NK-92 (cell line): ENCODE results near the gene MYO1D.
A peak's percentile ranks its signal among the peaks of the same experiment; 100 is the strongest.

ENCODE experiments used
- DNase-seq: peaks from one replicate; lab custom pipeline; 2025; ENCODE audit not compliant: unreplicated experiment; lab: John Stamatoyannopoulos, UW

Gene MYO1D

GRCh38 chr17:32444301-32445073, 432.4 kb downstream of the MYO1D start, which contains the start of gene PSMD11:
PSMD11 (plus strand) TSS chr17:32444510; CDS start chr17:32444524, 14 bp downstream.
- DNase-seq, result peak; percentile 91

GRCh38 chr17:32443827-32444300, 433.1 kb downstream of the MYO1D start:
- DNase-seq, result no peak
